HG03521 (cell line): ENCODE results near the gene DSCAM.
"Not testable (repeated sequence)": the region's sequence is repeated elsewhere in the genome, so short reads cannot be mapped to it uniquely, and the experiment has no call there.

Source experiments
- ATAC-seq: cut with Tn5 transposase; IDR thresholded peaks from one replicate; pipeline ENCODE4 v1.9.1; 2021; ENCODE audit warnings: mild to moderate bottlenecking, moderate library complexity; ENCODE audit not compliant: unreplicated experiment

The DSCAM gene

GRCh38 chr21:40028393-40028792, 818.6 kb downstream of the DSCAM start:
- not testable (repeated sequence) for ATAC-seq

GRCh38 chr21:40021558-40022351, 825.2 kb downstream of the DSCAM start:
- ATAC-seq: no peak

- ATAC-seq: no peak
These were observed 826.3 kb downstream of the DSCAM start for GRCh38 chr21:40020651-40021050.

- ATAC-seq: no peak
These were observed 828.0 kb downstream of the DSCAM start for GRCh38 chr21:40018871-40019475.

GRCh38 chr21:40016667-40017066, 830.3 kb downstream of the DSCAM start:
- ATAC-seq: no peak

- ATAC-seq: no peak
These were observed 830.7 kb downstream of the DSCAM start for GRCh38 chr21:40016234-40016633.

- no peak for ATAC-seq
These were observed 831.1 kb downstream of the DSCAM start for GRCh38 chr21:40015818-40016217.

- no peak for ATAC-seq
These were observed 832.6 kb downstream of the DSCAM start for GRCh38 chr21:40014394-40014793.

- no peak for ATAC-seq
These were observed 833.8 kb downstream of the DSCAM start for GRCh38 chr21:40013001-40013735.

GRCh38 chr21:40011371-40011770, 835.6 kb downstream of the DSCAM start:
- no peak for ATAC-seq

- no peak for ATAC-seq
These were observed 844.0 kb downstream of the DSCAM start for GRCh38 chr21:40002978-40003377.

- no peak for ATAC-seq
These were observed 862.5 kb downstream of the DSCAM start for GRCh38 chr21:39984286-39984991.

GRCh38 chr21:39980241-39980820, 866.6 kb downstream of the DSCAM start:
- no peak for ATAC-seq

GRCh38 chr21:39979321-39979720, 867.6 kb downstream of the DSCAM start:
- no peak for ATAC-seq

- no peak for ATAC-seq
These were observed 870.2 kb downstream of the DSCAM start for GRCh38 chr21:39976800-39977199.

GRCh38 chr21:39972976-39973770, 873.8 kb downstream of the DSCAM start:
- no peak for ATAC-seq

- no peak for ATAC-seq
These were observed 874.5 kb downstream of the DSCAM start for GRCh38 chr21:39972471-39972870.

- no peak for ATAC-seq
These were observed 875.0 kb downstream of the DSCAM start for GRCh38 chr21:39971956-39972355.

GRCh38 chr21:39969691-39970364, 877.1 kb downstream of the DSCAM start:
- ATAC-seq: no peak
